ENCODE data around the gene TRIM25.

The TRIM25 gene

DNA sequence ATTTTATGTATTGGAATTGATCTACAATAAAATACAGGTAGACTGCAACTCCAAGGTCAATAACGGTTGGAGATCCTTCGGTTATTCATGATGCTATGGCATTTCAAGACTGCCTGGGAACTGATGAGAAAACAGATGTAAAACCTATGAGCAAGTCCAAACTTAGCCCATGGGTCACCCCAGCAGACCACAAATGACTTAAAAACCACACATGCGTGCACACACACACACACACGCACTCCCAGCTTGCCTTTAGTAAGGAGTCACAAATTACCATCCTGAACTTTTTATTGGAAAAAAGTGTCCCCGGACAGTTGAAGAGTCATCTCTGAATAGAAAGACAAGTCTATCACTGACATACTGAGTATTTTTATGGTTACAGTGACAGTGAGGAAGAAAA is 26.7 kb downstream of the TRIM25 start:
- Histone ChIP-seq H3K18ac (ENCODE audit: low read length) (no peak overlapping the region), H4K8ac (ENCODE audit: low read depth, low read length) (no peak overlapping the region), H3K9ac (ENCODE audit: low read depth, low read length, poor library complexity) (no peak overlapping the region), H3K9me3 (replicated peaks in 1 of 2; ENCODE audit: control insufficient read depth in 2 of 2, insufficient read depth in 1 of 2, low read depth in 1 of 2, low read length in 2 of 2) (peaks cover 8 to 13% of the 10 kb centered on the region in 2 donors), H3K14ac (ENCODE audit: low read length) (no peak overlapping the region), H3K4ac (ENCODE audit: low read length) (no peak overlapping the region), H3K23ac (ENCODE audit: low read depth, low read length, poor library complexity) (no peak overlapping the region), H2BK12ac (ENCODE audit: low read length) (no peak overlapping the region), H4K91ac (ENCODE audit: low read depth, low read length, poor library complexity) (no peak overlapping the region), H2BK15ac (ENCODE audit: low read length) (no peak overlapping the region), H3K27ac (replicated peaks; ENCODE audit: low read length) (no peak overlapping the region), H3K4me2 (ENCODE audit: insufficient read depth, low read length, poor library complexity, severe bottlenecking) (no peak overlapping the region), H3K4me3 (ENCODE audit: low read length in 2 of 2) (no peak overlapping the region), H2AK5ac (ENCODE audit: low read depth, low read length) (no peak overlapping the region), H3K27me3 (ENCODE audit: control insufficient read depth in 3 of 3, insufficient read depth in 3 of 3, low read depth in 1 of 3, low read length in 3 of 3) (no peaks in the 10 kb centered on the region), H3K79me1 (ENCODE audit: low read depth, low read length) (no peaks in the 10 kb centered on the region), H2BK120ac (ENCODE audit: low read depth, low read length) (no peak overlapping the region), H2BK5ac (ENCODE audit: low read length) (no peak overlapping the region), H3K4me1 (ENCODE audit: control insufficient read depth in 2 of 2, insufficient read depth in 1 of 2, low read depth in 1 of 2, low read length in 2 of 2) (no peaks in the 10 kb centered on the region), H3K36me3 (replicated peaks in 1 of 2; ENCODE audit: control insufficient read depth in 2 of 2, insufficient read depth in 2 of 2, low read length in 2 of 2) (peaks cover 3 to 11% of the 10 kb centered on the region in 2 donors), H2AFZ (ENCODE audit: low read length) (no peak overlapping the region)
- DNase-seq (ENCODE audit: low spot score): no peak
- WGBS, 2 donors (ENCODE audit: extremely low coverage in 2 of 2, insufficient read length in 2 of 2, insufficient replicate concordance in 1 of 2): no CpG with 5 or more reads among the region's 5 CpGs

DNA sequence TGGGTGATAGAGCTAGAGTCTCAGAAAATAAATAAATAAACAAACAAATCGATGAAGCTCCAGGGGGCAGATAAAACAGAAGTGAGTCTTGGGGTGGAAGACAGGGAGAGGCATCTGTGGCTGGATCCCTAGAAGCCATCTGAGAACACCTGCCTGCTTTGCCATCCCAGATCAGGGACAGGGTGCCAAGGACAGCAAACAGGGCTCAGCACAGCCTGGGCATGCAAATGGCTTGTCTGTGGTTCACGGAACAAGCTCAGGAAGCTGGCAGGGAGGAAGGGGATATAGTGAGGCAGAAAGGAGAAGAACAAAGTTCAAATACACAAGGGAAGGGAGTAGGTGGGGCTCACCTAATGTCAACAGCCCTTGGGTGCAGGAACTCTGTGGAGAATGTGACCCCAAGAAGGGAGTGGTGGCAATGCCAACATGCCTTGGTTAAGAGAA is 27.5 kb downstream of the TRIM25 start:
- no peak for DNase-seq (ENCODE audit: low spot score)
- no CpG with 5 or more reads among the region's 2 CpGs for WGBS, 2 donors (ENCODE audit: extremely low coverage in 2 of 2, insufficient read length in 2 of 2, insufficient replicate concordance in 1 of 2)
- Histone ChIP-seq H2AK5ac (ENCODE audit: low read depth, low read length) (no peak overlapping the region), H2AFZ (ENCODE audit: low read length) (no peak overlapping the region), H3K27me3 (ENCODE audit: control insufficient read depth in 3 of 3, insufficient read depth in 3 of 3, low read depth in 1 of 3, low read length in 3 of 3) (no peaks in the 10 kb centered on the region), H3K4me2 (ENCODE audit: insufficient read depth, low read length, poor library complexity, severe bottlenecking) (no peak overlapping the region), H3K4me3 (ENCODE audit: low read length in 2 of 2) (no peak overlapping the region), H3K9me3 (replicated peaks in 1 of 2; ENCODE audit: control insufficient read depth in 2 of 2, insufficient read depth in 1 of 2, low read depth in 1 of 2, low read length in 2 of 2) (peaks cover 8 to 13% of the 10 kb centered on the region in 2 donors), H3K36me3 (replicated peaks in 1 of 2; ENCODE audit: control insufficient read depth in 2 of 2, insufficient read depth in 2 of 2, low read length in 2 of 2) (peaks cover 3 to 4% of the 10 kb centered on the region in 2 donors), H3K27ac (replicated peaks; ENCODE audit: low read length) (no peak overlapping the region), H3K23ac (ENCODE audit: low read depth, low read length, poor library complexity) (no peak overlapping the region), H4K8ac (ENCODE audit: low read depth, low read length) (no peak overlapping the region), H3K4ac (ENCODE audit: low read length) (no peak overlapping the region), H3K9ac (ENCODE audit: low read depth, low read length, poor library complexity) (no peak overlapping the region), H2BK12ac (ENCODE audit: low read length) (no peak overlapping the region), H3K79me1 (ENCODE audit: low read depth, low read length) (no peaks in the 10 kb centered on the region), H3K18ac (ENCODE audit: low read length) (no peak overlapping the region), H3K4me1 (ENCODE audit: control insufficient read depth in 2 of 2, insufficient read depth in 1 of 2, low read depth in 1 of 2, low read length in 2 of 2) (no peaks in the 10 kb centered on the region), H4K91ac (ENCODE audit: low read depth, low read length, poor library complexity) (no peak overlapping the region), H2BK120ac (ENCODE audit: low read depth, low read length) (no peak overlapping the region), H2BK15ac (ENCODE audit: low read length) (no peak overlapping the region), H2BK5ac (ENCODE audit: low read length) (no peak overlapping the region), H3K14ac (ENCODE audit: low read length) (no peak overlapping the region)

DNA sequence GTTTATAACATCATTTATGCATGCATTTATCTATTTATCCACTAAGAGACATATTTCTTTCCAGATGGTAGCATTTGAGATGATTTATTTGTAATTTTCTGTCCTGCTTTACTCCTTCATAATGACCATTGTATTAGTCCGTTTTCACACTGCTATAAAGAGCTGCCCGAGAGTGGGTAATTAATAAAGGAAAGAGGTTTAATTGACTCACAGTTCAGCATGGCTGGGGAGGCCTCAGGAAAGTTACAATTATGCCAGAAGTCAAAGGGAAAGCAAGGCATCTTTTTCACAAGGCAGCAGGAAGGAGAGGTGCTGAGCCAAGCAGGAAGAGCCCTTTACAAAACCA is 28.6 kb downstream of the TRIM25 start:
- no peak overlapping the region for H4K91ac ChIP-seq (ENCODE audit: low read depth, low read length, poor library complexity)
- no peak overlapping the region for H3K18ac ChIP-seq (ENCODE audit: low read length)
- peaks cover 0 to 1% of the 10 kb centered on the region in 2 donors for H3K36me3 ChIP-seq (replicated peaks in 1 of 2; ENCODE audit: control insufficient read depth in 2 of 2, insufficient read depth in 2 of 2, low read length in 2 of 2)
- no peak overlapping the region for H2BK12ac ChIP-seq (ENCODE audit: low read length)
- H2BK120ac ChIP-seq (ENCODE audit: low read depth, low read length): no peak overlapping the region
- H2AFZ ChIP-seq (ENCODE audit: low read length): no peak overlapping the region
- no peak overlapping the region for H3K4me2 ChIP-seq (ENCODE audit: insufficient read depth, low read length, poor library complexity, severe bottlenecking)
- no peak overlapping the region for H2AK5ac ChIP-seq (ENCODE audit: low read depth, low read length)
- H3K79me1 ChIP-seq (ENCODE audit: low read depth, low read length): no peaks in the 10 kb centered on the region
- no peak for DNase-seq (ENCODE audit: low spot score)
- no peak overlapping the region for H3K9ac ChIP-seq (ENCODE audit: low read depth, low read length, poor library complexity)
- no peaks in the 10 kb centered on the region for H3K27me3 ChIP-seq (ENCODE audit: control insufficient read depth in 3 of 3, insufficient read depth in 3 of 3, low read depth in 1 of 3, low read length in 3 of 3)
- no peak overlapping the region for H2BK5ac ChIP-seq (ENCODE audit: low read length)
- no peak overlapping the region for H3K4ac ChIP-seq (ENCODE audit: low read length)
- H4K8ac ChIP-seq (ENCODE audit: low read depth, low read length): no peak overlapping the region
- H3K23ac ChIP-seq (ENCODE audit: low read depth, low read length, poor library complexity): no peak overlapping the region
- H3K4me3 ChIP-seq (ENCODE audit: low read length in 2 of 2): no peak overlapping the region
- H2BK15ac ChIP-seq (ENCODE audit: low read length): no peak overlapping the region
- peaks cover 8 to 13% of the 10 kb centered on the region in 2 donors for H3K9me3 ChIP-seq (replicated peaks in 1 of 2; ENCODE audit: control insufficient read depth in 2 of 2, insufficient read depth in 1 of 2, low read depth in 1 of 2, low read length in 2 of 2)
- H3K4me1 ChIP-seq (ENCODE audit: control insufficient read depth in 2 of 2, insufficient read depth in 1 of 2, low read depth in 1 of 2, low read length in 2 of 2): no peaks in the 10 kb centered on the region
- H3K27ac ChIP-seq (replicated peaks; ENCODE audit: low read length): no peak overlapping the region
- no CpG with 5 or more reads among the region's 2 CpGs for WGBS, 2 donors (ENCODE audit: extremely low coverage in 2 of 2, insufficient read length in 2 of 2, insufficient replicate concordance in 1 of 2)
- no peak overlapping the region for H3K14ac ChIP-seq (ENCODE audit: low read length)

DNA sequence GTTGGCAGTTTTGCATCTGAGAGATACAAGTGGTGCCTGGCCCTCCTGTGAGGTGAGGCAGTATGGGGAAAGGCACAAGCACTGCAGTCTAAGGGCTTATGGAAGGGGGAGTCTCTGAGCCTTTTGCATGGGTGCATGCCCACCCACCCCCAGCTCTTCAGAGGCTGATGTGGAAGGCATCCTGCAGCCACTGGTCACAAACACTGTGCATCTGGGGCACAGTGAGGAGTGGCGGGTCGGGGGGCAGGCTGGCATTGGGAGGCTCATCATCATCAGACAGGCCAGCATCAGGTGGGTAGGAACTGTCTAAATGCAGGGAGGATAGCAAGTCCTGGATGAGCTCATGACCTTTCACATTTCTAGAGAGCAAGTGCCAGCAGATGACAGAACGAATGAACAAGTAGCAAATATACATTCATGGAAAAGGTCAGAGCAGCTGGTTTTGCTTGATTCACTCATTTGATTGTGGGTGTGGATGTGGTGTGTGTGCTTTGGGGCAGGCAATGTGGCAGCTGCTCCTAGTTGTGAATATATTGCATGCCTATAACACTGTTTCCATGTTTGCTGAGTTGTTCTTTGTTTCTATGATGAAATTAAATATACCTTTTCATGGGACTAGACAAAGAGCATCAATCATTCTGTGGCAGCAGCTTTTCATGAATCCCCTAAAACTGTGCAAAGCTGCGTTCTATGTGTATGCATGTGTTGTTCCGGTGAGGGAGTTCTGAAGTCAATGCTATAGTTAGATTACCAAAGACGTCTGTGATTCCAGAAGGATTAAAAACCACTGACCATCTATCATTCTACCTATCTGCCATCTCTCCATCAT is 29.2 kb downstream of the TRIM25 start:
- H3K14ac ChIP-seq (ENCODE audit: low read length): no peak overlapping the region
- peaks cover 0 to 1% of the 10 kb centered on the region in 2 donors for H3K36me3 ChIP-seq (replicated peaks in 1 of 2; ENCODE audit: control insufficient read depth in 2 of 2, insufficient read depth in 2 of 2, low read length in 2 of 2)
- H2AFZ ChIP-seq (ENCODE audit: low read length): no peak overlapping the region
- no peak overlapping the region for H3K18ac ChIP-seq (ENCODE audit: low read length)
- H2AK5ac ChIP-seq (ENCODE audit: low read depth, low read length): no peak overlapping the region
- no peak overlapping the region for H4K91ac ChIP-seq (ENCODE audit: low read depth, low read length, poor library complexity)
- no peak for DNase-seq (ENCODE audit: low spot score)
- no peak overlapping the region for H3K4me2 ChIP-seq (ENCODE audit: insufficient read depth, low read length, poor library complexity, severe bottlenecking)
- no peak overlapping the region for H2BK120ac ChIP-seq (ENCODE audit: low read depth, low read length)
- no peak overlapping the region for H2BK5ac ChIP-seq (ENCODE audit: low read length)
- H2BK12ac ChIP-seq (ENCODE audit: low read length): no peak overlapping the region
- peak overlapping the region; percentile 35 for H3K23ac ChIP-seq (ENCODE audit: low read depth, low read length, poor library complexity)
- peaks cover 8 to 13% of the 10 kb centered on the region in 2 donors for H3K9me3 ChIP-seq (replicated peaks in 1 of 2; ENCODE audit: control insufficient read depth in 2 of 2, insufficient read depth in 1 of 2, low read depth in 1 of 2, low read length in 2 of 2)
- WGBS, 2 donors (ENCODE audit: extremely low coverage in 2 of 2, insufficient read length in 2 of 2, insufficient replicate concordance in 1 of 2): no CpG with 5 or more reads among the region's 6 CpGs
- H3K4me1 ChIP-seq (ENCODE audit: control insufficient read depth in 2 of 2, insufficient read depth in 1 of 2, low read depth in 1 of 2, low read length in 2 of 2): no peaks in the 10 kb centered on the region
- no peak overlapping the region for H2BK15ac ChIP-seq (ENCODE audit: low read length)
- no peaks in the 10 kb centered on the region for H3K27me3 ChIP-seq (ENCODE audit: control insufficient read depth in 3 of 3, insufficient read depth in 3 of 3, low read depth in 1 of 3, low read length in 3 of 3)
- no peak overlapping the region for H3K9ac ChIP-seq (ENCODE audit: low read depth, low read length, poor library complexity)
- H4K8ac ChIP-seq (ENCODE audit: low read depth, low read length): no peak overlapping the region
- no peak overlapping the region for H3K27ac ChIP-seq (replicated peaks; ENCODE audit: low read length)
- H3K4me3 ChIP-seq (ENCODE audit: low read length in 2 of 2): no peak overlapping the region
- H3K79me1 ChIP-seq (ENCODE audit: low read depth, low read length): no peaks in the 10 kb centered on the region
- no peak overlapping the region for H3K4ac ChIP-seq (ENCODE audit: low read length)
